GM19372 (cell line): ENCODE data around the gene PTPRZ1.

Experiments
- ATAC-seq: cut with Tn5 transposase; IDR thresholded peaks from one replicate; pipeline ENCODE4 v1.9.1; 2021; ENCODE audit warnings: mild to moderate bottlenecking, low read depth, moderate library complexity; ENCODE audit not compliant: unreplicated experiment

The PTPRZ1 gene

DNA sequence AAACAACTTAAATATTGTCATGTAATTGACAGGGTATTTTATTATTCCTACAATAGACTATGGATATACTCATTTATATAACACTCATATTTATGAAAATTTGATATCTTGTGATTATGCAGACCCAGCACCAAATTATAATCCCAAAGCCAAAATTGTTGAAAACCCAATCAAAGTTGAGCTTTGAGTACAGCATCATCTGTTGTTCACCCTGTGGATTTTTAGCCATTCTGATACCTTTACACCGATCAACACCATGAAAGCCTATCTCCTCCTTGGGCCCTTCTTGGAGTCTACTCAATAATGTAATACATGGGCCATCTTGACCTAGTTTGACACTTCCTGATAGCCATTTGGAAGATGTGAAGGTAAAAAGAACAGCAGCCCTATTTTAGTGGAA, 221.6 kb downstream of the PTPRZ1 start:
- ATAC-seq, result no peak

DNA sequence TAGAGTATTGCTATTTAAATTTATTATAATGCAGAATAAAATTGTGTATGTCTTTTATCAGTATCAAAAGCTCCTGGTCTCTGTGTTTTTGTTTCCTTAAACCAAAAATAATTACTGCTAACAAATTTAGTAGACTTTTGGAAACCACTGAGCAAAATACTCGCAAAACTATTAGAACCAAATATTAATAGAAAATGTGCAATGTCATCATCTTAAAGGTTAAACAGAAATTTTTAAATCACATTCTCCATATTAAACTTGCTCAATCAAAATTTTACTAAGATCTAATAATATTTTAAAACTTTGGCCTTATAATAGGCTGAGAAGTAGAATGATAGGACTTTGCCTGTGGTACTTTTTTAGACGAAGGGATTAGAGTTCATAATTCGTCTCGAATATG, 222.7 kb downstream of the PTPRZ1 start:
- no peak for ATAC-seq

DNA sequence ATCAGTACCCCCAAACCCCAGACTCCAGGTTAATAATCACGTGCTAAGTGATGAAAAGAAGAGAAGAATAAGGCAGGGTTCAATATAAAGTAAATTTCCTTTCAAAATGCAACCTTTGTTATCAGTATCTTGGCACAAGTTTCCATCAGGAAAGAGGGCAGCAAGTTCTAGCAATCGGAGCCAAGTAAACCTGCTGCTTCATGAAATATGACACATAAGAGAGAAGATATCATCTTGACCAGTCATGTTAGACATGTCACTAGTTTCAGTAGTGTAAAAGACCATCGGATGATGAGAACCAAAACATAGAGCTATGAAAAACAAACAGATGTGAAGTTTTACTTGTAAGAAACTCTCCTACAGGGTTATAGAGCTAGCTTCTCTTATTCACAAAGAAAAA, 227.1 kb downstream of the PTPRZ1 start:
- no peak for ATAC-seq

DNA sequence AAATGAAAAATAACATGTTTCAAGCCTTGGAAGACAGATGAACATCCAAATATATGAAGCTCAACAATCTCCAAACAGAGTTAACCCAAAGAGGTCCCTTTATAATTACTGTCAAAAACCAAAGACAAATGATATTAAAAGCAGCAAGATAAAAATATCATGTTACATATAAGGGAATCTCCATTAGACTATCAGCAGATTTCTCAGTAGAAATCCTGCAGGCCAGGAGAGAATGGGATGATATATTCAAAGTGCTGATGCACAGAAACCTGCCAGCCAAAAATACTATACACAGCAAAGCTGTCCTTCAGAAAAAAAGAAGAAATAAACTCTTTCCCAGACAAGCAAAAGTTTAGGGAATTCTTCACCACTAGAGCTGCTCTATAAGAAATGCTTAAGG, 230.1 kb downstream of the PTPRZ1 start:
- ATAC-seq, result no peak
